Mesenchymal stem cell (in vitro differentiated cells and primary cell): ENCODE measurements around the gene CASP12.

Experiments used
- DNase-seq: peaks from one replicate; pipeline ENCODE4 v3.0.0-alpha.2; 2013
- H2AFZ ChIP-seq: one replicate; pipeline ENCODE4 v1.6.1; 2013; ENCODE audit warnings: low read depth, mild to moderate bottlenecking, control low read depth, inconsistent platforms, low read length, moderate library complexity
- H2AK5ac ChIP-seq: 2 replicates; pipeline ENCODE4 v1.6.1; 2013; ENCODE audit warnings: low read length, moderate library complexity, mild to moderate bottlenecking, inconsistent platforms; ENCODE audit not compliant: severe bottlenecking
- H2BK120ac ChIP-seq: one replicate; pipeline ENCODE4 v1.6.1; 2013; ENCODE audit warnings: low read depth, mild to moderate bottlenecking, inconsistent platforms, low read length, moderate library complexity
- H2BK12ac ChIP-seq, 2 experiments: one replicate each; pipeline ENCODE4 v1.6.1; 2013; ENCODE audit warnings: inconsistent platforms in 2 of 2, low read length in 2 of 2, mild to moderate bottlenecking in 2 of 2, moderate library complexity in 2 of 2, control low read depth in 1 of 2
- H2BK15ac ChIP-seq: one replicate; pipeline ENCODE4 v1.6.1; 2013; ENCODE audit warnings: mild to moderate bottlenecking, low read depth, inconsistent platforms; ENCODE audit not compliant: poor library complexity, severe bottlenecking
- H2BK5ac ChIP-seq: 2 replicates; pipeline ENCODE4 v1.6.1; 2013; ENCODE audit warnings: low read depth, mild to moderate bottlenecking, low read length, control low read depth, inconsistent platforms; ENCODE audit not compliant: poor library complexity, severe bottlenecking
- H3K14ac ChIP-seq, 2 experiments: one replicate each; pipeline ENCODE4 v1.6.1; 2013; ENCODE audit warnings: inconsistent platforms in 2 of 2, low read length in 2 of 2, control low read depth in 1 of 2, mild to moderate bottlenecking in 1 of 2, moderate library complexity in 1 of 2
- H3K18ac ChIP-seq, 2 experiments: one replicate each; pipeline ENCODE4 v1.6.1; 2013; ENCODE audit warnings: inconsistent platforms in 2 of 2, low read length in 2 of 2, control low read depth in 1 of 2, low read depth in 1 of 2, mild to moderate bottlenecking in 1 of 2
- H3K23ac ChIP-seq, 2 experiments: one replicate each; pipeline ENCODE4 v1.6.1; 2013; ENCODE audit warnings: inconsistent platforms in 2 of 2, low read length in 2 of 2, mild to moderate bottlenecking in 2 of 2, moderate library complexity in 2 of 2, control low read depth in 1 of 2
- H3K27ac ChIP-seq: 2 replicates; pipeline ENCODE4 v1.5.1; 2013; ENCODE audit warnings: mild to moderate bottlenecking, moderate library complexity, low read length, control low read depth, inconsistent platforms; ENCODE audit not compliant: poor library complexity, severe bottlenecking
- H3K27me3 ChIP-seq, 2 experiments: 2 replicates each; pipeline versions ENCODE4 v1.6.1 to v1.7.0; 2013; ENCODE audit warnings: low read length in 2 of 2, mild to moderate bottlenecking in 2 of 2, moderate library complexity in 2 of 2, control low read depth in 1 of 2, inconsistent platforms in 1 of 2; ENCODE audit not compliant: control insufficient read depth in 1 of 2, insufficient read depth in 1 of 2
- H3K36me3 ChIP-seq, 2 experiments: 2 replicates each; pipeline versions ENCODE4 v1.6.1 to v1.7.0; 2013; ENCODE audit warnings: low read length in 2 of 2, control low read depth in 1 of 2, inconsistent platforms in 1 of 2, low read depth in 1 of 2, mild to moderate bottlenecking in 1 of 2; ENCODE audit not compliant: insufficient read depth in 2 of 2, control insufficient read depth in 1 of 2
- H3K4ac ChIP-seq, 2 experiments: one replicate each; pipeline ENCODE4 v1.6.1; 2013; ENCODE audit warnings: inconsistent platforms in 2 of 2, low read length in 2 of 2, mild to moderate bottlenecking in 2 of 2, moderate library complexity in 2 of 2, control low read depth in 1 of 2, low read depth in 1 of 2
- H3K4me1 ChIP-seq: 2 replicates; pipeline ENCODE4 v1.6.1; 2013; ENCODE audit warnings: low read depth, low read length, control low read depth; ENCODE audit not compliant: control insufficient read depth, insufficient read depth
- H3K4me2 ChIP-seq: 2 replicates; pipeline ENCODE4 v1.6.1; 2013; ENCODE audit warnings: low read length, mild to moderate bottlenecking, inconsistent platforms; ENCODE audit not compliant: poor library complexity, severe bottlenecking
- H3K4me3 ChIP-seq, 2 experiments: 2 replicates each; pipeline versions ENCODE4 v1.5.1 to v1.7.0; 2013; ENCODE audit warnings: low read length in 2 of 2, mild to moderate bottlenecking in 2 of 2, control low read depth in 1 of 2, low read depth in 1 of 2; ENCODE audit not compliant: insufficient read depth in 1 of 2
- H3K79me1 ChIP-seq: replicated peaks from 2 replicates; pipeline ENCODE4 v1.6.1; 2013; ENCODE audit warnings: mild to moderate bottlenecking, control low read depth, low read length, inconsistent platforms; ENCODE audit not compliant: poor library complexity, severe bottlenecking
- H3K9ac ChIP-seq: 2 replicates; pipeline ENCODE4 v1.7.0; 2013; ENCODE audit warnings: mild to moderate bottlenecking, low read length, moderate library complexity
- H3K9me3 ChIP-seq: 2 replicates; pipeline ENCODE4 v1.7.0; 2013; ENCODE audit warnings: mild to moderate bottlenecking, low read length; ENCODE audit not compliant: control insufficient read depth
- H4K8ac ChIP-seq: one replicate; pipeline ENCODE4 v1.6.1; 2013; ENCODE audit warnings: inconsistent platforms, mild to moderate bottlenecking, low read length, moderate library complexity
- H4K91ac ChIP-seq: one replicate; pipeline ENCODE4 v1.6.1; 2013; ENCODE audit warnings: mild to moderate bottlenecking, low read length, inconsistent platforms
- WGBS: methylation state at CpG from one replicate; pipeline ENCODE4 v1.1.7; 2013; ENCODE audit warnings: mixed read lengths; 5-methylcytosine and 5-hydroxymethylcytosine counted together

Gene CASP12

GRCh38 chr11:104892723-104893511, 5.3 kb downstream of the CASP12 start:
- peak; percentile 79 for DNase-seq
- peak overlapping the region; percentile 82 for H4K8ac ChIP-seq

DNA sequence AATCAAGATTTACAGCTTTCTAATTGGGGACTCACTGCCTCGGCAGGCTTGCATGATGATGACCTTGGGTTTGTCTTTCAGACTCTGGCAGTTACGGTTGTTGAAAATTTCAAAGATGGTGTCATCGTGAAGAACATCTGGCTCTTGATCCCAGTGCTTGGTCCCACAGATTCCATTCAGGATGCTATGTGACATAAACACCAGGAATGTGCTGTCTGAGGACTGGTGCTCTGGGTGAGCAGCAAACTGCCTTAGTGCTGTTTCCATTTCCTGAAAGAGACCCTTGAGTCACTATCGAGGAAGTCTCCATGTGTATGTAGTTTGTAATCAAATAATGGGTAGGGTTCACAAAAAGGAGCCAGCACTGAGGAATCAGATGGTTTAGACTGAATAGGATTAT, 7.1 kb downstream of the CASP12 start:
- no peaks in the 10 kb centered on the region for H3K9me3 ChIP-seq
- H3K4me1 ChIP-seq: no peaks in the 10 kb centered on the region
- H2BK120ac ChIP-seq: no peak overlapping the region
- H2AK5ac ChIP-seq: no peak overlapping the region
- no peak overlapping the region for H4K91ac ChIP-seq
- H2BK5ac ChIP-seq: no peak overlapping the region
- no peak overlapping the region for H3K14ac ChIP-seq
- WGBS: 0% methylated on average over 4 of the region's 4 CpGs
- H3K9ac ChIP-seq: no peak overlapping the region
- no peak overlapping the region for H3K4me3 ChIP-seq
- H3K4me2 ChIP-seq: no peak overlapping the region
- H2AFZ ChIP-seq: no peak overlapping the region
- DNase-seq: peak; percentile 62
- no peak overlapping the region for H2BK12ac ChIP-seq
- H3K18ac ChIP-seq: no peak overlapping the region
- H3K36me3 ChIP-seq: no peaks in the 10 kb centered on the region
- no peaks in the 10 kb centered on the region for H3K79me1 ChIP-seq
- no peak overlapping the region for H3K4ac ChIP-seq
- no peak overlapping the region for H2BK15ac ChIP-seq
- no peak overlapping the region for H4K8ac ChIP-seq
- no peaks in the 10 kb centered on the region for H3K27me3 ChIP-seq
- H3K23ac ChIP-seq: no peak overlapping the region
- H3K27ac ChIP-seq: no peak overlapping the region

More at GRCh38 chr11:104892723-104893511, 5.3 kb downstream of the CASP12 start:
- H3K4me2 ChIP-seq: no peak overlapping the region
- no peak overlapping the region for H2BK15ac ChIP-seq
- no peak overlapping the region for H2AFZ ChIP-seq
- H3K27me3 ChIP-seq: no peaks in the 10 kb centered on the region
- H3K36me3 ChIP-seq: no peaks in the 10 kb centered on the region
- H4K91ac ChIP-seq: no peak overlapping the region
- no peak overlapping the region for H2BK120ac ChIP-seq
- H3K18ac ChIP-seq: peak overlapping the region in 1 of 2 experiments; percentile 83
- H3K9ac ChIP-seq: no peak overlapping the region
- no peak overlapping the region for H3K4me3 ChIP-seq
- WGBS: no CpG with 5 or more reads among the region's 3 CpGs
- no peak overlapping the region for H3K23ac ChIP-seq
- no peak overlapping the region for H2AK5ac ChIP-seq
- H3K4ac ChIP-seq: no peak overlapping the region
- no peaks in the 10 kb centered on the region for H3K9me3 ChIP-seq
- H3K4me1 ChIP-seq: no peaks in the 10 kb centered on the region
- peak overlapping the region in 1 of 2 experiments; percentile 87 for H2BK12ac ChIP-seq
- H3K27ac ChIP-seq: peak overlapping the region; percentile 71
- H2BK5ac ChIP-seq: no peak overlapping the region
- H3K14ac ChIP-seq: no peak overlapping the region
- no peaks in the 10 kb centered on the region for H3K79me1 ChIP-seq

GRCh38 chr11:104883342-104883741, 14.9 kb downstream of the CASP12 start:
- no peak overlapping the region for H2BK120ac ChIP-seq

DNA sequence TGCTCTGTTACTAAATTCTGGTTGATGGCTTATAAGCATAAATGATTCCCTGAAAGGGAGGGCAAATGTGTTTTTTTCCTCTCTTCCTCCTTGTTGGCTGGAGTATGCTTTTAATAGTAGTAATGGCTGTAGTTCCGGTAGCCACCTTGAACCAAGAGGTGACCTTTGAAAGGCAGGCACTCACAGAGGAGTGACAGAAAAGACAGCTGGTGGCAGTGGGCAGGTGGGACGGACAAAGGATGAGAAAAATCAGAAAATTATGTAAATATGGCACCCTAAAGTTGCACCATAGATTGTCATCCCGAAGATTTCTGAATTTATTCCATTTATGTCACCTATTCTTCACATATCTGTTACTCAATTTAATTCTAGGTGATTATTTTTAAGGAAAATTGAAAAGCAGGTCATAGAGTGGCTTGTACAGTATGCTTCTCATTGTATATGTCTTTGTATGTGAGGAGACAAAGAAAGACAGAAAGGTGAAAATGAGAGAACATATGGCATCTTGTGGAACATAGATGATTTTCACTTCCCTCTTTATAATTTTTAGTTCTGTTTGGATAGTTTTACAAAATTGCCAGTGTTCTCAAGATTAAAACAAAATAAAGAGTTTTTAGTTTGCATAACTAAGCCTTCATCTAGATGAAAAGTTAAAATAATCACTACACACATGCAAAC, 17.0 kb downstream of the CASP12 start:
- Histone ChIP-seq H3K79me1 (no peaks in the 10 kb centered on the region), H3K23ac (no peak overlapping the region), H2BK15ac (no peak overlapping the region), H3K4me1 (no peaks in the 10 kb centered on the region), H3K9ac (no peak overlapping the region), H2AK5ac (no peak overlapping the region), H3K4me2 (no peak overlapping the region), H3K27me3 (no peaks in the 10 kb centered on the region), H3K18ac (no peak overlapping the region), H2BK120ac (no peak overlapping the region), H3K4me3 (no peak overlapping the region), H3K4ac (no peak overlapping the region), H4K91ac (no peak overlapping the region), H4K8ac (no peak overlapping the region), H3K36me3 (no peaks in the 10 kb centered on the region), H2BK12ac (no peak overlapping the region), H2AFZ (no peak overlapping the region), H2BK5ac (no peak overlapping the region), H3K14ac (no peak overlapping the region), H3K9me3 (no peaks in the 10 kb centered on the region), H3K27ac (no peak overlapping the region)
- WGBS: 0% methylated on average over 1 of the region's 3 CpGs
- DNase-seq: no peak

More at GRCh38 chr11:104883342-104883741, 14.9 kb downstream of the CASP12 start:
- Histone ChIP-seq H3K79me1 (no peaks in the 10 kb centered on the region), H3K4me2 (no peak overlapping the region), H2AK5ac (no peak overlapping the region), H2BK12ac (no peak overlapping the region), H3K36me3 (no peaks in the 10 kb centered on the region), H3K4me3 (no peak overlapping the region), H3K4ac (no peak overlapping the region), H3K18ac (no peak overlapping the region), H4K8ac (no peak overlapping the region), H2BK15ac (no peak overlapping the region), H4K91ac (no peak overlapping the region), H3K4me1 (no peaks in the 10 kb centered on the region), H3K9me3 (no peaks in the 10 kb centered on the region), H3K23ac (no peak overlapping the region), H3K27me3 (no peaks in the 10 kb centered on the region), H3K9ac (no peak overlapping the region), H3K27ac (no peak overlapping the region), H2BK5ac (no peak overlapping the region), H2AFZ (no peak overlapping the region), H3K14ac (no peak overlapping the region)
- WGBS: 100% methylated on average over 1 of the region's 2 CpGs
- no peak for DNase-seq
